Suppressor macrophage treated with lipopolysaccharide for 4 hours (primary cell): Measurements from ENCODE around the gene SYT7.

Experiments used
- DNase-seq: peaks from one replicate; pipeline ENCODE4 v3.0.0-alpha.2; 2020

Gene SYT7

GRCh38 chr11:61581030-61581928 is at the start of gene SYT7:
Gene SYT7, minus strand, starts transcription at chr11:61581076. Its CDS starts 256 bp downstream, at chr11:61580820.
- DNase-seq: peak; percentile 97

GRCh38 chr11:61630089-61630488 is 49.2 kb upstream of the SYT7 start:
- DNase-seq: no peak

GRCh38 chr11:61629082-61629833 is 48.4 kb upstream of the SYT7 start:
- DNase-seq: no peak

GRCh38 chr11:61628662-61628970 is 47.7 kb upstream of the SYT7 start:
- no peak for DNase-seq

- DNase-seq: peak; percentile 71
Observed at GRCh38 chr11:61627850-61628661, 47.2 kb upstream of the SYT7 start.

GRCh38 chr11:61626580-61627380 is 45.9 kb upstream of the SYT7 start:
- DNase-seq: no peak

- DNase-seq: no peak
Observed at GRCh38 chr11:61625525-61625924, 44.6 kb upstream of the SYT7 start.

- DNase-seq: no peak
Observed at GRCh38 chr11:61621917-61622585, 41.2 kb upstream of the SYT7 start.

GRCh38 chr11:61619471-61620226 is 38.8 kb upstream of the SYT7 start:
- peak; percentile 25 for DNase-seq

- DNase-seq: peak; percentile 30
Observed at GRCh38 chr11:61618978-61619377, 38.1 kb upstream of the SYT7 start.

GRCh38 chr11:61617515-61617914 is 36.6 kb upstream of the SYT7 start:
- no peak for DNase-seq

GRCh38 chr11:61616434-61616833 is 35.6 kb upstream of the SYT7 start:
- DNase-seq: peak; percentile 63

GRCh38 chr11:61614782-61615181 is 33.9 kb upstream of the SYT7 start:
- peak; percentile 77 for DNase-seq

- DNase-seq: no peak
Observed at GRCh38 chr11:61613870-61614269, 33.0 kb upstream of the SYT7 start.

- DNase-seq: no peak
Observed at GRCh38 chr11:61613051-61613450, 32.2 kb upstream of the SYT7 start.

- DNase-seq: no peak
Observed at GRCh38 chr11:61611309-61611708, 30.4 kb upstream of the SYT7 start.

- no peak for DNase-seq
Observed at GRCh38 chr11:61610905-61611304, 30.0 kb upstream of the SYT7 start.

- no peak for DNase-seq
Observed at GRCh38 chr11:61609980-61610366, 29.1 kb upstream of the SYT7 start.

GRCh38 chr11:61609000-61609979 is 28.4 kb upstream of the SYT7 start:
- no peak for DNase-seq
